PC-3 (cell line): Measurements from ENCODE around the gene STXBP6. TPM values are rescaled to one million over a fixed set of nuclear protein-coding genes. Genes with fewer than 3 reads are reported as not detected.

Experiments
- ATAC-seq: fragments of 200-7000 bp; cut with Tn5 transposase; 2 replicates; pipeline ENCODE4 v1.9.1; 2020; ENCODE audit warnings: mild to moderate bottlenecking, moderate library complexity
- BruUV-seq: library from RNA; stranded (reverse); fragments of 400-500 nt; replicated peaks from 2 replicates; lab custom pipeline; 2021; lab: Mats Ljungman, UMichigan
- CTCF ChIA-PET: fragments of 300-600 bp; sonication (Branson Sonifier 250); formaldehyde crosslinking; loops from one replicate; lab custom pipeline; 2022; ENCODE audit warnings: antibody characterized with exemption; lab: Charles Lee
- POLR2A ChIA-PET: fragments of 300-600 bp; sonication (Branson Sonifier 250); formaldehyde crosslinking; loops from one replicate; lab custom pipeline; 2022; ENCODE audit warnings: antibody characterized with exemption; ENCODE audit not compliant: unreplicated experiment; lab: Charles Lee
- DNase-seq: peaks from one replicate; pipeline ENCODE4 v3.0.0-alpha.2; 2015
- H2AFZ ChIP-seq: fragments of 300-600 bp; sonication (generic); 2 replicates; pipeline ENCODE4 v1.6.0; 2016; ENCODE audit warnings: antibody characterized with exemption, low read length
- H3F3A ChIP-seq: fragments of 300-600 bp; sonication (generic); one replicate; pipeline ENCODE4 v1.6.0; 2017; ENCODE audit warnings: antibody characterized with exemption, low read length, control low read depth, mild to moderate bottlenecking; ENCODE audit not compliant: unreplicated experiment
- H3K27ac ChIP-seq: fragments of 300-600 bp; sonication (generic); 2 replicates; pipeline ENCODE4 v1.5.1; 2016; ENCODE audit warnings: mild to moderate bottlenecking, low read length
- H3K27me3 ChIP-seq: fragments of 300-600 bp; sonication (generic); 2 replicates; pipeline ENCODE4 v1.6.1; 2016; ENCODE audit warnings: low read length, mixed read lengths
- H3K36me3 ChIP-seq: fragments of 300-600 bp; sonication (generic); 2 replicates; pipeline ENCODE4 v1.6.1; 2016; ENCODE audit warnings: low read depth, mixed run types, low read length, mixed read lengths
- H3K4me1 ChIP-seq: fragments of 300-600 bp; sonication (generic); 2 replicates; pipeline ENCODE4 v1.5.1; 2016; ENCODE audit warnings: low read length; ENCODE audit not compliant: insufficient read depth
- H3K4me2 ChIP-seq: fragments of 300-600 bp; sonication (generic); 2 replicates; pipeline ENCODE4 v1.6.0; 2016; ENCODE audit warnings: low read length
- H3K4me3 ChIP-seq: fragments of 300-600 bp; sonication (generic); 2 replicates; pipeline ENCODE4 v1.5.1; 2016; ENCODE audit warnings: mild to moderate bottlenecking, low read length, mixed read lengths
- H3K79me2 ChIP-seq: fragments of 300-600 bp; sonication (generic); 2 replicates; pipeline ENCODE4 v1.6.1; 2017; ENCODE audit warnings: low read length, mixed read lengths
- H3K9ac ChIP-seq: fragments of 300-600 bp; sonication (generic); 2 replicates; pipeline ENCODE4 v1.6.0; 2016; ENCODE audit warnings: mild to moderate bottlenecking, low read length
- H3K9me2 ChIP-seq: fragments of 300-600 bp; sonication (generic); replicated peaks from 2 replicates; pipeline ENCODE4 v1.6.1; 2016; ENCODE audit warnings: mixed run types, low read length, mixed read lengths
- H3K9me3 ChIP-seq: fragments of 300-600 bp; sonication (generic); 2 replicates; pipeline ENCODE4 v1.6.1; 2016; ENCODE audit warnings: low read length, mixed read lengths
- H4K20me1 ChIP-seq: fragments of 300-600 bp; sonication (generic); 2 replicates; pipeline ENCODE4 v1.6.1; 2016; ENCODE audit warnings: low read length, mixed read lengths
- CTCF ChIP-seq: fragments of 300-600 bp; sonication (generic); conservative IDR thresholded peaks from 2 replicates; pipeline ENCODE4 v1.5.1; 2017; ENCODE audit warnings: antibody characterized with exemption, low read depth, mild to moderate bottlenecking, low read length
- EZH2 ChIP-seq: fragments of 300-600 bp; sonication (generic); IDR thresholded peaks from one replicate; pipeline ENCODE4 v1.6.1; 2017; ENCODE audit warnings: antibody characterized with exemption, mild to moderate bottlenecking, low read length; ENCODE audit not compliant: unreplicated experiment
- EZH2phosphoT487 ChIP-seq: fragments of 300-600 bp; sonication (generic); IDR thresholded peaks from 2 replicates; pipeline ENCODE4 v1.6.1; 2018; ENCODE audit warnings: mild to moderate bottlenecking, antibody characterized with exemption, low read length, borderline replicate concordance
- intact Hi-C: fragments of 100-400 bp; cut with micrococcal nuclease; formaldehyde crosslinking; loops from 2 replicates; pipeline ENCODE4 v1.9.0; 2023
- total RNA-seq: library from RNA; depleted of rRNA; stranded (reverse); fragments of >200 nt; gene quantifications from 2 replicates; pipeline ENCODE4 v1.2.3, GENCODE V29; 2014

STXBP6 gene
- total RNA-seq, 1 experiment from 2014 or later: 0.40 TPM

GRCh38 chr14:24795406-24795805, 254.5 kb downstream of the STXBP6 start:
- CTCF ChIA-PET: no interaction called here
- no peak overlapping the region for H3K4me2 ChIP-seq
- TF ChIP-seq EZH2phosphoT487: no peak
- no peak overlapping the region for H2AFZ ChIP-seq
- no peaks in the 10 kb centered on the region for H3K4me1 ChIP-seq
- no peaks in the 10 kb centered on the region for H4K20me1 ChIP-seq
- no peaks in the 10 kb centered on the region for H3K9me3 ChIP-seq
- H3K27me3 ChIP-seq: no peaks in the 10 kb centered on the region
- H3K36me3 ChIP-seq: no peaks in the 10 kb centered on the region
- intact Hi-C loops: no loop called here
- POLR2A ChIA-PET: no interaction called here
- no peak overlapping the region for H3K27ac ChIP-seq
- DNase-seq (no peak), ATAC-seq (no peak)
- H3K9me2 ChIP-seq: no peaks in the 10 kb centered on the region
- H3K9ac ChIP-seq: no peak overlapping the region
- no TSS peak for BruUV-seq
- H3F3A ChIP-seq: no peaks in the 10 kb centered on the region
- no peaks in the 10 kb centered on the region for H3K79me2 ChIP-seq
- H3K4me3 ChIP-seq: no peak overlapping the region

- Histone ChIP-seq H4K20me1 (no peaks in the 10 kb centered on the region), H3K4me1 (no peaks in the 10 kb centered on the region), H3K79me2 (no peaks in the 10 kb centered on the region), H3K4me3 (no peak overlapping the region), H3K9ac (no peak overlapping the region), H2AFZ (no peak overlapping the region), H3K36me3 (no peaks in the 10 kb centered on the region), H3K9me2 (no peaks in the 10 kb centered on the region), H3K4me2 (no peak overlapping the region), H3K27me3 (no peaks in the 10 kb centered on the region), H3K9me3 (no peaks in the 10 kb centered on the region), H3K27ac (no peak overlapping the region), H3F3A (no peaks in the 10 kb centered on the region)
- no peak for TF ChIP-seq EZH2phosphoT487
- no peak for TF ChIP-seq CTCF
- TF ChIP-seq EZH2: no peak
- intact Hi-C loops: no loop called here
- ATAC-seq: no peak
- DNase-seq: no peak
- CTCF ChIA-PET: no interaction called here
- no TSS peak for BruUV-seq
- POLR2A ChIA-PET: no interaction called here
Measured at GRCh38 chr14:24794644-24795305, 255.2 kb downstream of the STXBP6 start.

- DNase-seq: no peak
Measured at GRCh38 chr14:24790196-24790595, 259.8 kb downstream of the STXBP6 start.

More at GRCh38 chr14:24790196-24790595, 259.8 kb downstream of the STXBP6 start:
- Histone ChIP-seq H3K4me1 (no peaks in the 10 kb centered on the region), H3K36me3 (no peaks in the 10 kb centered on the region), H3K9me2 (no peaks in the 10 kb centered on the region), H3K4me2 (no peak overlapping the region), H4K20me1 (no peaks in the 10 kb centered on the region), H3K27ac (no peak overlapping the region), H3K79me2 (no peaks in the 10 kb centered on the region), H3K27me3 (no peaks in the 10 kb centered on the region), H2AFZ (no peak overlapping the region), H3F3A (no peaks in the 10 kb centered on the region), H3K9ac (no peak overlapping the region), H3K4me3 (no peak overlapping the region), H3K9me3 (no peaks in the 10 kb centered on the region)
- POLR2A ChIA-PET: no interaction called here
- CTCF ChIA-PET: no interaction called here
- intact Hi-C loops: no loop called here
- no peak for ATAC-seq
- no peak for TF ChIP-seq EZH2
- TF ChIP-seq CTCF: no peak
- no peak for TF ChIP-seq EZH2phosphoT487
- no TSS peak for BruUV-seq
